NCI-H1417 treated with DMSO at 0.1 percent for 48 hours (cell line): ENCODE measurements around the gene SNX9.

Source experiments
- DNase-seq: peaks from one replicate; lab custom pipeline; 2025; lab: John Stamatoyannopoulos, UW

Gene SNX9

GRCh38 chr6:157859775-157860504, 36.9 kb downstream of the SNX9 start:
- DNase-seq, result no peak

GRCh38 chr6:157860505-157860991, 37.5 kb downstream of the SNX9 start:
- DNase-seq, result no peak

- DNase-seq, result no peak
These were observed 38.1 kb downstream of the SNX9 start for GRCh38 chr6:157861184-157861583.

GRCh38 chr6:157861814-157862213, 38.8 kb downstream of the SNX9 start:
- DNase-seq, result no peak

GRCh38 chr6:157862706-157863105, 39.7 kb downstream of the SNX9 start:
- no peak for DNase-seq

- no peak for DNase-seq
These were observed 41.2 kb downstream of the SNX9 start for GRCh38 chr6:157864185-157864761.

GRCh38 chr6:157865249-157865648, 42.2 kb downstream of the SNX9 start:
- DNase-seq, result no peak

- no peak for DNase-seq
These were observed 44.1 kb downstream of the SNX9 start for GRCh38 chr6:157867155-157867559.

- DNase-seq, result no peak
These were observed 44.9 kb downstream of the SNX9 start for GRCh38 chr6:157867981-157868380.

GRCh38 chr6:157868835-157869234, 45.8 kb downstream of the SNX9 start:
- no peak for DNase-seq

GRCh38 chr6:157869673-157870302, 46.7 kb downstream of the SNX9 start:
- no peak for DNase-seq

GRCh38 chr6:157873735-157874344, 50.8 kb downstream of the SNX9 start:
- DNase-seq, result no peak

GRCh38 chr6:157877149-157877548, 54.1 kb downstream of the SNX9 start:
- no peak for DNase-seq

- DNase-seq, result no peak
These were observed 54.8 kb downstream of the SNX9 start for GRCh38 chr6:157877573-157878438.

GRCh38 chr6:157879034-157879872, 56.2 kb downstream of the SNX9 start:
- no peak for DNase-seq

GRCh38 chr6:157879873-157880254, 56.8 kb downstream of the SNX9 start:
- no peak for DNase-seq

GRCh38 chr6:157880534-157880933, 57.5 kb downstream of the SNX9 start:
- no peak for DNase-seq

GRCh38 chr6:157881342-157881741, 58.3 kb downstream of the SNX9 start:
- DNase-seq, result no peak

- no peak for DNase-seq
These were observed 61.7 kb downstream of the SNX9 start for GRCh38 chr6:157884756-157885155.

GRCh38 chr6:157885211-157885788, 62.3 kb downstream of the SNX9 start:
- no peak for DNase-seq

GRCh38 chr6:157885876-157886275, 62.8 kb downstream of the SNX9 start:
- no peak for DNase-seq
